GM21529 (cell line): ENCODE data around the gene SKIC3.

Source experiments
- ATAC-seq: cut with Tn5 transposase; IDR thresholded peaks from one replicate; pipeline ENCODE4 v1.9.1; 2021; ENCODE audit not compliant: unreplicated experiment

The SKIC3 gene

DNA sequence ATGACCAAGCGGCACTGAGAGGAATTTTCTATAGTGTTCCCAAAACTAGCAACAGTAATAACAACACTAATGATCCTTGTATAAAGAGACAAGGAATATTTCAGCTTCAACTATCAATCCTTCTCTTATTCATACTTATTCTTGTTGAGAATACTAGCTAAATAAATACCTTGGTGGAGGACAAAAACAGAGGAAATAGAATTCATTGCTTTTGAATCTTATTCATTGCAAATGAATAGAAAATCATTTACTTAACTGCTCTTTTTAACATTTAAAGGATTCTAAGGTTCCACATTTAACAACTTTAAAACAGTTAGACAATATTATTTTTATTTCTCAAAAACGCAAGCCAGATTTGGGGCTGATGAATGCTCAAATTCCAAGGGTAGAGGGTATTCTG lies 22.4 kb downstream of the SKIC3 start:
- ATAC-seq, result no peak

DNA sequence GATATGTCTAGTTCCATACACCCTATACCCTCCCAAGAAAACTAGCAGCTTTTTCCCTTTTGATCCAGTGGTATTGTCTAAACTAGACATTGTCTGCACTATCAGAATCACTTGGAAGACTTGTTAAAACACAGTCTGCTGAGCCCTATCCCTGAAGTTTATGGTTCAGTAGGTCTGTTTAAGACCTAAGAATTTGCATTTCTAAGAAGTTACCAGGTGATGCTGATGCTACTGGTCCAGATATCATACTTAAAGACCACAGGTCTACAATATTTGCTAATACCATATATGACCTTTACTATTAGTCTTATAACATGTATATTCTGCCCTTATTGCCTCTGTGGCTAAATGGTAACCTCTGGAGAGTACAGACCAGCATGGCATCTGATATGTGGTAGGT lies 23.3 kb downstream of the SKIC3 start:
- no peak for ATAC-seq

DNA sequence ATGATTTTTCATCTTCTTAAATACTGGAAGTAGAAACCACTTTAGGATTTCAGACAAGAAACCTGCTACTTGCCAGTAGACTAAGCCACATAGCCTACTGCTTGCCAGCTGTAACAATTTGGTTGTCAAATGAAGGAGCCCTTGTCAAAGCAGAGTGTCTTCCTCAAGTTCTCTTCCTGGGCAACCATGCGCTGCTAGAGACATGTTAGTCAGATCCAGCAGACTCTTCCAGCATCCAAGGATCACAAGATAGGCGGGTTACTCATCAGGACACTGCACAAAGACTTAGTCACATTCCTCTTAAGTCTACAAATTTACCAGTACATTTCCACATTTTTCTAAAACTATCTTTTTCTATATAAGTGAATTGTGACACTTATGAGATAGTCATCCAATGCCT lies 24.4 kb downstream of the SKIC3 start:
- no peak for ATAC-seq

DNA sequence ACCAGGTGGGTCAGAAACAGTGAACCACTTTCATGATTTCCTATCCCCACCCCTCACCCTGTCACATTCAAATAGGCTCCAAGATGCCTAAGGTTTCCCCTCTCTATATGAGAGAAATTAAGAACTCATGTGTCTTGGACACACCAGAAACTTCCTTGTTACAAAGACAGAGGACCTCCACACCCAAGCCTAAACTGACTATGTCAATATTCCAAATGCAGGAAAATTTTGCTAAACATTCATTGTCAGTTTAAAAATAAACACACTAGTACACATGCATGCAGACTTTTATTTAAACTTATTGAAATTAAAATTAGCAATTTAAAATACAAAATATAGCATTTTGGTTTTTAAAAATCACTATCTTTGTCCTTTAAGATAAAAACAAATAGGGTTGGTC lies 26.2 kb downstream of the SKIC3 start:
- ATAC-seq, result no peak

GRCh38 chr5:95526871-95527270 lies 27.9 kb downstream of the SKIC3 start:
- ATAC-seq, result no peak

DNA sequence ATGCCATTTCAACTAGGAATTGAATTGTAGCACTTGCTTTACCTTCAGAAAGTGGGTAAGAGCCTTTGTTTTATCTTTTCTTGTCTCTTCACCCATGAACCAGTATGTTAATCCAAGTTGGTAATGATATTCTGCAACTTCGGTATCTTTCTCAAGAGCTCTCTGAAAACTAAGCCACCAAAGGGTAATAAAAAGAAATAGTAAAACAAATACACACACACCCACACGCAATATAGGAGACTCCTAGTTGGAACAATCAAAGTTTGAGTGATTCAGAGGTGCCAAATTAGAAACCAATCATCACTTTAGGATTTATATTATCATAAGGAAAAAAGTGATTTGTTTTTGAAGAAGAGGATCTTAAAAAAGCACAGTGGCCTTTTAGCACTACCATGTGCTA lies 30.4 kb downstream of the SKIC3 start:
- no peak for ATAC-seq

DNA sequence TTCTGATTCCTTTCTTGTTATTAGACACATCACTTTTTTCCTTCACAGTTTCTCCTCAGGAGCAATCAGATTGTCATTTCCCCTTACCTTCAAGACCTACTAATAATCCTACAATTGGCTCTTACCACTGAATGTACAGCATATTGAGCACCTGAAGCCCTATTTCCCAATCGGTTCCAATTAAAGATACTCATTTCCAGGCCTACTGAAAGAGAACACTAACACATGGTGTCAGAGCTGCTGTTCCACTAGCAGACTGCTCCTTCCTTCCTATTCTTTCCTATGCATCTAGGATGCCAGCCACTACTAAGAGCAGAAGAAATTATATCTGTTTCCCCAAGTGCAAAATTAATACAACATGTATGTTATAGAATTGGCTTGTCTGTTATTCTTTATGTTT lies 34.6 kb downstream of the SKIC3 start:
- ATAC-seq, result no peak

DNA sequence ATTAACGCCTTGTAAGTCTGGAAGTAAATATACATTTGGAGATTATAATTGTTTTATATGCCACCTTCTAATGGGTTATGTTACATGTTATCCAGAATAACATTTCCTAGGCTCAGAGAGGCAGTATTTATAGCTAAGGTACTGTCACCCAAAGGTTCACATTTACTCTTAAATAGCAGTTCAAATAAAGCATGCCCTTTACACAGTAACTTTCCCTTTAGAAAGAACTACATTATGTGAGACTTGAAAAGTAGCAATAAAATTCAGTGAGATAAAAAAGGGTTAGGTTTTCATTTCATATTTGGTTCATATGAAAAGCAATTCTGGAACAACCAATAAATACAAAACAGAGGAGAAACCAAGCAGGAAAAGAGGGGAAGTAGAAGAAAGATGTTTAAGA lies 35.1 kb downstream of the SKIC3 start:
- ATAC-seq, result no peak

DNA sequence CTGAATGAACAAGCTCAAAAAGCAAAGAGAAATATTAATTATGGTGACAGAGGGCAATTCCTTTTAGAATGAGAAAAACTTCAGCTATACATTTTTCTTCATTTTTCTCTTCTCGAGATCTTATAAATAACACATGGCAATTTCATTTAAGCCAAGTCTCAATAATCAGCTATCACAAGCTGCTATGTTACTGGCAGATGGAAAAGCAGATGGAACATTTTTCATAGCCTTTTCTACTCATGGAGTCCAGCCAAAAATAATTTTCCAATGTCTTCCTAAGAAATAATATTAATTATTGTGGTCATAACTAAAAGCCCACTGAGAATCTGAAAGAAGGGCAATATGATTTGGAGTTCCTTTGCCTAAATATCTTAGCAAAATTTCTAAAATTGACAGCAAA lies 35.6 kb downstream of the SKIC3 start:
- no peak for ATAC-seq

- no peak for ATAC-seq
Observed at GRCh38 chr5:95518417-95518816, 36.4 kb downstream of the SKIC3 start.

DNA sequence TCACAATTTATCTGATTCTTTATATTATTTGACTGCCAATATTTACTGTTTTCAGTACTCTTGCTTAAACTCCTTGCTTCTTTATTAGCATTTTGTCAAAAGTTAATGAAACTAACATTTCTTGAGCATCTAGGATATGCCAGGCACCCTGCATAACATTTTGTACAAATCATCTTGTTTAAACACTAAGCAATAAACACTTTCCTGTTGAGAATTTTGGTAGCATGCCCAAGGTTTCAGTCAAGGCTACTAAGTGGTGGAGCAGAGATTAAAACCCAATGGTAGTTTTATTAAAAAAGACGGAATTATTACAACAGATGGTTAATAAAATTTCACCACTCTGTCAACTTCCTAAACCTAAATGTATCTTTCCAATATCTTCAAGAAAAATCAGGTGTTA lies 43.2 kb downstream of the SKIC3 start:
- ATAC-seq, result no peak

DNA sequence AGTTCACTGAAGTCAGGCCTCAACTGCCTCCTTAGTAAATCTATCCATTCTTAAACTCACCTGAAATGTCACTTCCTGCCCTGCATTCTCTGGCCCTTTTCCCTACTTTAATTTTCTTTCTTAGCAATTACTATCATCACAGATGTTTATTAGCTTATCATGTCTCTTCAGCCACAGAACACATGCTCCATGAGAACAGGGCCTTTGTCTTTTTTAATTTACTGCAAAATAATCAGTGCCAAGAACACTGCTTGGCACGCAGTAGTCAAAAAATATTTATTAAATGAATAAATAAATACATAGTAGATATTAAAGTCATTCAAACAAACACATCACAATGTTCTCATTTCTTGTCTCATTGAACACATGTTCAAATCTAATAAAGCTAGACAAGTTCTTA lies 46.2 kb downstream of the SKIC3 start:
- no peak for ATAC-seq
